GM23248 (cell line): Measurements from ENCODE around the gene ADORA1. TPM values are rescaled to one million over a fixed set of nuclear protein-coding genes. Genes with fewer than 3 reads are reported as not detected.

Experiments
- DNase-seq: peaks from one replicate; pipeline ENCODE4 v3.0.0-alpha.2; 2015
- H2AFZ ChIP-seq: fragments of 200-600 bp; sonication (generic); 2 replicates; pipeline ENCODE4 v1.6.1; 2016; ENCODE audit warnings: antibody characterized with exemption
- H3F3A ChIP-seq: fragments of 200-600 bp; sonication (generic); 2 replicates; pipeline ENCODE4 v1.6.1; 2016; ENCODE audit warnings: mild to moderate bottlenecking, antibody characterized with exemption, mixed run types; ENCODE audit not compliant: insufficient read depth
- H3K27ac ChIP-seq: fragments of 200-600 bp; sonication (generic); 2 replicates; pipeline ENCODE4 v1.5.1; 2016; ENCODE audit warnings: mild to moderate bottlenecking
- H3K27me3 ChIP-seq: fragments of 200-600 bp; sonication (generic); replicated peaks from 2 replicates; pipeline ENCODE4 v1.6.1; 2016; ENCODE audit warnings: mild to moderate bottlenecking; ENCODE audit not compliant: insufficient read depth
- H3K36me3 ChIP-seq: fragments of 200-600 bp; sonication (generic); 2 replicates; pipeline ENCODE4 v1.6.1; 2016; ENCODE audit warnings: low read depth, mild to moderate bottlenecking
- H3K4me1 ChIP-seq: fragments of 200-600 bp; sonication (generic); 2 replicates; pipeline ENCODE4 v1.6.1; 2016; ENCODE audit warnings: mild to moderate bottlenecking; ENCODE audit not compliant: insufficient read depth
- H3K4me2 ChIP-seq: fragments of 200-600 bp; sonication (generic); one replicate; pipeline ENCODE4 v1.6.1; 2016; ENCODE audit warnings: mild to moderate bottlenecking; ENCODE audit not compliant: unreplicated experiment
- H3K4me3 ChIP-seq: fragments of 200-600 bp; sonication (generic); 2 replicates; pipeline ENCODE4 v1.5.1; 2016; ENCODE audit warnings: mild to moderate bottlenecking
- H3K79me2 ChIP-seq: fragments of 200-600 bp; sonication (generic); 2 replicates; pipeline ENCODE4 v1.6.1; 2016; ENCODE audit warnings: mild to moderate bottlenecking; ENCODE audit not compliant: insufficient read depth
- H3K9ac ChIP-seq: fragments of 200-600 bp; sonication (generic); 2 replicates; pipeline ENCODE4 v1.6.1; 2016; ENCODE audit warnings: mild to moderate bottlenecking
- H3K9me2 ChIP-seq: fragments of 200-600 bp; sonication (generic); 2 replicates; pipeline ENCODE4 v1.6.1; 2016; ENCODE audit warnings: mixed run types, mild to moderate bottlenecking, moderate library complexity; ENCODE audit not compliant: insufficient read depth
- H3K9me3 ChIP-seq: fragments of 200-600 bp; sonication (generic); one replicate; pipeline ENCODE4 v1.6.1; 2017; ENCODE audit warnings: low read depth
- H4K20me1 ChIP-seq: fragments of 200-600 bp; sonication (generic); 2 replicates; pipeline ENCODE4 v1.6.0; 2016; ENCODE audit not compliant: insufficient read depth
- EZH2 ChIP-seq: fragments of 200-600 bp; sonication (generic); IDR thresholded peaks from 2 replicates; pipeline ENCODE4 v1.6.1; 2018; ENCODE audit warnings: antibody characterized with exemption, mild to moderate bottlenecking; ENCODE audit not compliant: insufficient read depth, poor library complexity, severe bottlenecking
- EZH2phosphoT487 ChIP-seq: fragments of 200-600 bp; sonication (generic); IDR thresholded peaks from 2 replicates; pipeline ENCODE4 v1.6.1; 2018; ENCODE audit warnings: antibody characterized with exemption, moderate library complexity, mild to moderate bottlenecking, low read depth; ENCODE audit not compliant: insufficient read depth
- WGBS, 2 experiments: methylation state at CpG; one replicate each; pipeline ENCODE4 v1.1.6; 2015 to 2017; ENCODE audit warnings: low lambda C conversion rate in 2 of 2, low coverage in 1 of 2; ENCODE audit errors: missing lambda C conversion rate in 2 of 2; 5-methylcytosine and 5-hydroxymethylcytosine counted together
- in situ Hi-C: fragments of 300-500 bp; cut with MboI; formaldehyde crosslinking; loops from 2 replicates; pipeline ENCODE4 v1.15.0; 2020
- polyA plus RNA-seq: library from polyadenylated mRNA; unstranded; fragments of >200 nt; fragmentation: Nextera tagmentation; extraction: Ambion mirVana; gene quantifications from 2 replicates; pipeline ENCODE4 v1.2.1, GENCODE V29; 2016
- total RNA-seq: library from RNA; depleted of rRNA; stranded (reverse); fragments of >200 nt; shearing (Covaris generic); gene quantifications from 2 replicates; pipeline ENCODE4 v1.2.3, GENCODE V29; 2014

Gene ADORA1
- total and polyA plus RNA-seq, 2 experiments from 2014 or later = 2.2 to 5.8 TPM

- H3K4me3 ChIP-seq = no peak overlapping the region
- peak; percentile 26 for DNase-seq
- H2AFZ ChIP-seq = peak overlapping the region; percentile 50; the same call in 1 of the 2 replicates
- no peaks in the 10 kb centered on the region for H4K20me1 ChIP-seq
- H3K9me2 ChIP-seq = no peaks in the 10 kb centered on the region
- no peaks in the 10 kb centered on the region for H3K79me2 ChIP-seq
- in situ Hi-C loops = no loop called here
- H3F3A ChIP-seq = peaks cover 19% of the 10 kb centered on the region
- peak overlapping the region; percentile 39; the same call in 1 of the 2 replicates for H3K9ac ChIP-seq
- H3K4me1 ChIP-seq = peaks cover 28% of the 10 kb centered on the region
- no peak for TF ChIP-seq EZH2
- TF ChIP-seq EZH2phosphoT487 = no peak
- peak overlapping the region; percentile 40 for H3K4me2 ChIP-seq
- no peaks in the 10 kb centered on the region for H3K27me3 ChIP-seq
- H3K9me3 ChIP-seq = no peaks in the 10 kb centered on the region
- 69 to 76% methylated on average over 9 of the region's 9 CpGs for WGBS, 2 experiments
- peak overlapping the region; percentile 75 for H3K27ac ChIP-seq
- no peaks in the 10 kb centered on the region for H3K36me3 ChIP-seq
Observed at GRCh38 chr1:203153051-203153988, 25.8 kb downstream of the ADORA1 start.

GRCh38 chr1:203153989-203154821 is 26.7 kb downstream of the ADORA1 start:
- peak overlapping the region; percentile 15; the same call in 1 of the 2 replicates for H3K4me3 ChIP-seq
- WGBS, 2 experiments = 37 to 41% methylated on average over 13 of the region's 13 CpGs
- in situ Hi-C loops = no loop called here
- H2AFZ ChIP-seq = peak overlapping the region; percentile 50
- no peaks in the 10 kb centered on the region for H3K27me3 ChIP-seq
- H3K4me2 ChIP-seq = peak overlapping the region; percentile 40
- peaks cover 28% of the 10 kb centered on the region for H3K4me1 ChIP-seq
- H3K9me3 ChIP-seq = no peaks in the 10 kb centered on the region
- no peak for TF ChIP-seq EZH2phosphoT487
- no peak for TF ChIP-seq EZH2
- peak overlapping the region; percentile 75 for H3K27ac ChIP-seq
- H3F3A ChIP-seq = peaks cover 19% of the 10 kb centered on the region
- no peaks in the 10 kb centered on the region for H3K79me2 ChIP-seq
- peak overlapping the region; percentile 39 for H3K9ac ChIP-seq
- no peaks in the 10 kb centered on the region for H3K9me2 ChIP-seq
- H4K20me1 ChIP-seq = no peaks in the 10 kb centered on the region
- peak; percentile 87 for DNase-seq
- H3K36me3 ChIP-seq = no peaks in the 10 kb centered on the region

GRCh38 chr1:203156280-203156679 is 28.8 kb downstream of the ADORA1 start:
- Histone ChIP-seq H3K27me3 (no peaks in the 10 kb centered on the region), H3K4me2 (no peak overlapping the region), H3K9me2 (no peaks in the 10 kb centered on the region), H4K20me1 (no peaks in the 10 kb centered on the region), H3K36me3 (no peaks in the 10 kb centered on the region), H3K9ac (no peak overlapping the region), H3K9me3 (no peaks in the 10 kb centered on the region), H3F3A (peaks cover 19% of the 10 kb centered on the region), H2AFZ (no peak overlapping the region), H3K79me2 (no peaks in the 10 kb centered on the region), H3K4me1 (peaks cover 28% of the 10 kb centered on the region), H3K27ac (no peak overlapping the region), H3K4me3 (no peak overlapping the region)
- WGBS, 2 experiments = 86 to 100% methylated on average over 1 of the region's 1 CpG
- no peak for TF ChIP-seq EZH2phosphoT487
- no peak for TF ChIP-seq EZH2
- no peak for DNase-seq
- in situ Hi-C loops = no loop called here

GRCh38 chr1:203158423-203158822 is 30.9 kb downstream of the ADORA1 start:
- Histone ChIP-seq H3K9ac (no peak overlapping the region), H3K27ac (no peak overlapping the region), H3K36me3 (no peaks in the 10 kb centered on the region), H2AFZ (no peak overlapping the region), H4K20me1 (no peaks in the 10 kb centered on the region), H3K9me2 (no peaks in the 10 kb centered on the region), H3K4me1 (peaks cover 14% of the 10 kb centered on the region), H3K9me3 (no peaks in the 10 kb centered on the region), H3K79me2 (no peaks in the 10 kb centered on the region), H3K27me3 (no peaks in the 10 kb centered on the region), H3F3A (peaks cover 11% of the 10 kb centered on the region), H3K4me2 (no peak overlapping the region), H3K4me3 (no peak overlapping the region)
- WGBS, 2 experiments = 46 to 59% methylated on average over 1 of the region's 1 CpG
- in situ Hi-C loops = no loop called here
- DNase-seq = no peak
- TF ChIP-seq EZH2phosphoT487 (no peak), EZH2 (no peak)
